Measurements from ENCODE around the gene FBXO15.

FBXO15 gene

GRCh38 chr18:74063023-74063422 is 84.6 kb downstream of the FBXO15 start:
- TF ChIP-seq CTCF (IDR thresholded peaks at IDR 0.05; ENCODE audit: low read depth, low read length): peak; percentile 37
- TF ChIP-seq EZH2phosphoT487 (IDR thresholded peaks at IDR 0.05; ENCODE audit: low read depth): no peak
- peak overlapping the region; percentile 56 for H3K27ac ChIP-seq (ENCODE audit: low read length)
- H3K27me3 ChIP-seq (ENCODE audit: low read depth, low read length): no peaks in the 10 kb centered on the region
- peak overlapping the region; percentile 7 for H3K9ac ChIP-seq (ENCODE audit: low read length)
- peak overlapping the region; percentile 27 for H3K4me3 ChIP-seq (ENCODE audit: low read length)
- H3K79me2 ChIP-seq (ENCODE audit: low read length): no peaks in the 10 kb centered on the region
- no peaks in the 10 kb centered on the region for H3K36me3 ChIP-seq (replicated peaks; ENCODE audit: low read depth, low read length)
- H3K4me1 ChIP-seq (ENCODE audit: low read length): peaks cover 56% of the 10 kb centered on the region
- H3K4me2 ChIP-seq (ENCODE audit: low read length): peak overlapping the region; percentile 57
- no peaks in the 10 kb centered on the region for H4K20me1 ChIP-seq (ENCODE audit: insufficient read depth, low read length)
- no peaks in the 10 kb centered on the region for H3K9me3 ChIP-seq (ENCODE audit: insufficient read depth, low read length)
- H2AFZ ChIP-seq (ENCODE audit: low read depth, low read length): peak overlapping the region; percentile 49

GRCh38 chr18:74062037-74062436 is 85.6 kb downstream of the FBXO15 start:
- Histone ChIP-seq H3K4me3 (ENCODE audit: low read length) (no peak overlapping the region), H3K4me1 (ENCODE audit: low read length) (peaks cover 56% of the 10 kb centered on the region), H4K20me1 (ENCODE audit: insufficient read depth, low read length) (no peaks in the 10 kb centered on the region), H3K36me3 (replicated peaks; ENCODE audit: low read depth, low read length) (no peaks in the 10 kb centered on the region), H3K9ac (ENCODE audit: low read length) (no peak overlapping the region), H3K79me2 (ENCODE audit: low read length) (no peaks in the 10 kb centered on the region), H3K27ac (ENCODE audit: low read length) (no peak overlapping the region), H3K4me2 (ENCODE audit: low read length) (no peak overlapping the region), H2AFZ (ENCODE audit: low read depth, low read length) (no peak overlapping the region), H3K9me3 (ENCODE audit: insufficient read depth, low read length) (no peaks in the 10 kb centered on the region), H3K27me3 (ENCODE audit: low read depth, low read length) (no peaks in the 10 kb centered on the region)
- TF ChIP-seq CTCF (IDR thresholded peaks at IDR 0.05; ENCODE audit: low read depth, low read length) (no peak), EZH2phosphoT487 (IDR thresholded peaks at IDR 0.05; ENCODE audit: low read depth) (no peak)

GRCh38 chr18:74060579-74060978 is 87.1 kb downstream of the FBXO15 start:
- Histone ChIP-seq H3K27me3 (ENCODE audit: low read depth, low read length) (no peaks in the 10 kb centered on the region), H3K9me3 (ENCODE audit: insufficient read depth, low read length) (no peaks in the 10 kb centered on the region), H3K4me1 (ENCODE audit: low read length) (peaks cover 54% of the 10 kb centered on the region), H3K79me2 (ENCODE audit: low read length) (no peaks in the 10 kb centered on the region), H4K20me1 (ENCODE audit: insufficient read depth, low read length) (no peaks in the 10 kb centered on the region), H3K4me2 (ENCODE audit: low read length) (peak overlapping the region; percentile 43), H3K27ac (ENCODE audit: low read length) (peak overlapping the region; percentile 14; the same call in 1 of the 2 replicates), H2AFZ (ENCODE audit: low read depth, low read length) (peak overlapping the region; percentile 13), H3K9ac (ENCODE audit: low read length) (no peak overlapping the region), H3K4me3 (ENCODE audit: low read length) (no peak overlapping the region), H3K36me3 (replicated peaks; ENCODE audit: low read depth, low read length) (no peaks in the 10 kb centered on the region)
- 0 out of 2 replicates have a peak, but pooled peaks have one; percentile 10 for TF ChIP-seq CTCF (IDR thresholded peaks at IDR 0.05; ENCODE audit: low read depth, low read length)
- no peak for TF ChIP-seq EZH2phosphoT487 (IDR thresholded peaks at IDR 0.05; ENCODE audit: low read depth)

- H4K20me1 ChIP-seq (ENCODE audit: insufficient read depth, low read length): no peaks in the 10 kb centered on the region
- no peaks in the 10 kb centered on the region for H3K9me3 ChIP-seq (ENCODE audit: insufficient read depth, low read length)
- H2AFZ ChIP-seq (ENCODE audit: low read depth, low read length): no peak overlapping the region
- no peaks in the 10 kb centered on the region for H3K79me2 ChIP-seq (ENCODE audit: low read length)
- H3K4me3 ChIP-seq (ENCODE audit: low read length): no peak overlapping the region
- H3K27ac ChIP-seq (ENCODE audit: low read length): no peak overlapping the region
- no peak overlapping the region for H3K9ac ChIP-seq (ENCODE audit: low read length)
- H3K4me1 ChIP-seq (ENCODE audit: low read length): no peaks in the 10 kb centered on the region
- no peaks in the 10 kb centered on the region for H3K36me3 ChIP-seq (replicated peaks; ENCODE audit: low read depth, low read length)
- TF ChIP-seq EZH2phosphoT487 (IDR thresholded peaks at IDR 0.05; ENCODE audit: low read depth) (no peak), CTCF (IDR thresholded peaks at IDR 0.05; ENCODE audit: low read depth, low read length) (no peak)
- no peaks in the 10 kb centered on the region for H3K27me3 ChIP-seq (ENCODE audit: low read depth, low read length)
- no peak overlapping the region for H3K4me2 ChIP-seq (ENCODE audit: low read length)
Observed at GRCh38 chr18:74050807-74051206, 96.8 kb downstream of the FBXO15 start.
